OCI-LY1 (cell line): Measurements from ENCODE around the gene KCNG4.

Source experiments
- H2AFZ ChIP-seq: fragments of 200-600 bp; sonication (generic), shearing (Covaris generic); 2 replicates; pipeline ENCODE4 v1.6.0; 2014; ENCODE audit warnings: antibody characterized with exemption, mild to moderate bottlenecking, low read length
- H3F3A ChIP-seq: fragments of 200-600 bp; sonication (generic), shearing (Covaris generic); 2 replicates; pipeline ENCODE4 v1.6.0; 2014; ENCODE audit warnings: mild to moderate bottlenecking, antibody characterized with exemption, low read length, moderate library complexity; ENCODE audit not compliant: insufficient read depth
- H3K27ac ChIP-seq: fragments of 200-600 bp; sonication (generic); 2 replicates; pipeline ENCODE4 v1.5.1; 2014; ENCODE audit warnings: low read length, mixed run types, mild to moderate bottlenecking, low read depth; ENCODE audit not compliant: poor library complexity, severe bottlenecking
- H3K27me3 ChIP-seq: fragments of 200-600 bp; sonication (generic); 2 replicates; pipeline ENCODE4 v1.6.0; 2014; ENCODE audit warnings: antibody characterized with exemption, mild to moderate bottlenecking, low read length, moderate library complexity; ENCODE audit not compliant: insufficient read depth
- H3K36me3 ChIP-seq: fragments of 200-600 bp; sonication (generic); 2 replicates; pipeline ENCODE4 v1.6.1; 2014; ENCODE audit warnings: mild to moderate bottlenecking, antibody characterized with exemption, low read length, moderate library complexity, mixed read lengths; ENCODE audit not compliant: insufficient read depth
- H3K4me1 ChIP-seq: fragments of 200-600 bp; sonication (generic); 2 replicates; pipeline ENCODE4 v1.5.1; 2014; ENCODE audit warnings: mild to moderate bottlenecking, low read length, moderate library complexity; ENCODE audit not compliant: insufficient read depth, severe bottlenecking
- H3K4me2 ChIP-seq: fragments of 200-600 bp; sonication (generic), shearing (Covaris generic); 2 replicates; pipeline ENCODE4 v1.6.1; 2014; ENCODE audit warnings: low read length
- H3K4me3 ChIP-seq: fragments of 200-600 bp; sonication (generic); 2 replicates; pipeline ENCODE4 v1.5.1; 2014; ENCODE audit warnings: low read length, low read depth, mild to moderate bottlenecking, mixed read lengths; ENCODE audit not compliant: poor library complexity, severe bottlenecking
- H3K79me2 ChIP-seq: fragments of 200-600 bp; shearing (Covaris generic); 2 replicates; pipeline ENCODE4 v1.6.1; 2016; ENCODE audit warnings: mixed run types, low read length, mixed read lengths; ENCODE audit not compliant: insufficient read depth
- H3K9ac ChIP-seq: fragments of 200-600 bp; sonication (generic), shearing (Covaris generic); 2 replicates; pipeline ENCODE4 v1.6.1; 2014; ENCODE audit warnings: mild to moderate bottlenecking, low read length, mixed read lengths
- H3K9me2 ChIP-seq: fragments of 200-600 bp; sonication (generic), shearing (Covaris generic); 2 replicates; pipeline ENCODE4 v1.6.1; 2014; ENCODE audit warnings: low read depth, mild to moderate bottlenecking, low read length, mixed read lengths
- H3K9me3 ChIP-seq: fragments of 200-600 bp; shearing (Covaris generic); 2 replicates; pipeline ENCODE4 v1.6.1; 2014; ENCODE audit warnings: low read length, mixed read lengths
- H4K20me1 ChIP-seq: fragments of 200-600 bp; sonication (generic), shearing (Covaris generic); 2 replicates; pipeline ENCODE4 v1.6.0; 2016; ENCODE audit warnings: mild to moderate bottlenecking, low read length; ENCODE audit not compliant: insufficient read depth
- CTCF ChIP-seq: fragments of 200-600 bp; sonication (generic), shearing (Covaris generic); IDR thresholded peaks from 2 replicates; pipeline ENCODE4 v1.5.1; 2017; ENCODE audit warnings: mild to moderate bottlenecking, antibody characterized with exemption, low read length, moderate library complexity, mixed read lengths
- EZH2 ChIP-seq: fragments of 200-600 bp; sonication (generic), shearing (Covaris generic); IDR thresholded peaks from 2 replicates; pipeline ENCODE4 v1.8.0; 2017; ENCODE audit warnings: borderline replicate concordance, mixed run types, mild to moderate bottlenecking, antibody characterized with exemption, low read length, moderate library complexity, mixed read lengths

The KCNG4 gene

GRCh38 chr16:84178146-84178765, 61.6 kb downstream of the KCNG4 start:
- peaks cover 56% of the 10 kb centered on the region for H3K36me3 ChIP-seq
- H3F3A ChIP-seq: no peaks in the 10 kb centered on the region
- no peaks in the 10 kb centered on the region for H4K20me1 ChIP-seq
- H3K4me2 ChIP-seq: no peak overlapping the region
- H3K79me2 ChIP-seq: no peaks in the 10 kb centered on the region
- H2AFZ ChIP-seq: no peak overlapping the region
- no peaks in the 10 kb centered on the region for H3K4me1 ChIP-seq
- no peak overlapping the region for H3K4me3 ChIP-seq
- no peaks in the 10 kb centered on the region for H3K9me2 ChIP-seq
- H3K9me3 ChIP-seq: no peaks in the 10 kb centered on the region
- TF ChIP-seq CTCF (no peak), EZH2 (no peak)
- H3K9ac ChIP-seq: no peak overlapping the region
- H3K27me3 ChIP-seq: no peaks in the 10 kb centered on the region
- H3K27ac ChIP-seq: no peak overlapping the region

GRCh38 chr16:84177741-84178073, 62.1 kb downstream of the KCNG4 start:
- H3K4me3 ChIP-seq: no peak overlapping the region
- peaks cover 51% of the 10 kb centered on the region for H3K36me3 ChIP-seq
- no peaks in the 10 kb centered on the region for H3K9me2 ChIP-seq
- H3K79me2 ChIP-seq: no peaks in the 10 kb centered on the region
- no peaks in the 10 kb centered on the region for H4K20me1 ChIP-seq
- H2AFZ ChIP-seq: no peak overlapping the region
- no peaks in the 10 kb centered on the region for H3K4me1 ChIP-seq
- no peak overlapping the region for H3K9ac ChIP-seq
- H3K9me3 ChIP-seq: no peaks in the 10 kb centered on the region
- H3K27ac ChIP-seq: no peak overlapping the region
- TF ChIP-seq CTCF: no peak
- no peak for TF ChIP-seq EZH2
- H3K27me3 ChIP-seq: no peaks in the 10 kb centered on the region
- H3K4me2 ChIP-seq: no peak overlapping the region
- H3F3A ChIP-seq: no peaks in the 10 kb centered on the region

- H2AFZ ChIP-seq: no peak overlapping the region
- H3K36me3 ChIP-seq: peaks cover 39% of the 10 kb centered on the region
- no peak overlapping the region for H3K9ac ChIP-seq
- no peaks in the 10 kb centered on the region for H3K9me3 ChIP-seq
- H3K4me1 ChIP-seq: no peaks in the 10 kb centered on the region
- no peak overlapping the region for H3K4me3 ChIP-seq
- no peaks in the 10 kb centered on the region for H4K20me1 ChIP-seq
- H3K27ac ChIP-seq: no peak overlapping the region
- H3K27me3 ChIP-seq: no peaks in the 10 kb centered on the region
- TF ChIP-seq EZH2: no peak
- TF ChIP-seq CTCF: no peak
- no peaks in the 10 kb centered on the region for H3K79me2 ChIP-seq
- H3K4me2 ChIP-seq: no peak overlapping the region
- no peaks in the 10 kb centered on the region for H3K9me2 ChIP-seq
- H3F3A ChIP-seq: no peaks in the 10 kb centered on the region
Measured at GRCh38 chr16:84176192-84177053, 63.4 kb downstream of the KCNG4 start.
